ENCODE measurements around the gene NELL1. TPM values are rescaled to one million over a fixed set of nuclear protein-coding genes. Genes with fewer than 3 reads are reported as not detected.
A peak's percentile ranks its signal among the peaks of the same experiment; 100 is the strongest.

Gene NELL1
- total and polyA plus RNA-seq, 5 donors from 2014 or later = not detected

DNA sequence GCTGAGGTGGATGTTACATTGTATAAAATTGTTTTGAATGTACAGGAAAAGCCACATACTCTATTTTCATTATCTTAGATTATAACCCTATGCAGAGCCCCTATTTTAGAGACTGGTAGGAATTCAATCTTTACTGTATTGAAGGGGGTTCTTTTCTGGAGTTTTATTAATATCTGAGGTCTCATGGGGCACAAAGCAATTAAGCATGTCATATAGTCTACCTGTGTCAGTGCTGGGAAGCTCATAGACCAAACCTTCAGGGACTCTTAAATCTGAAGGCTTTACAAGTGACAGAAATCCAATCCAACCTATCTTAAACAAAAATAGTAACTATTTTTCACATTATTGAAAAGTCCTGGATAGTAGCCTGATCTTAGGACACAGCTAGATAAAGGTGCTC, 733.7 kb downstream of the NELL1 start:
- Mint-ChIP-seq H3K27me3 (no peaks in the 10 kb centered on the region), H3K4me1 (no peaks in the 10 kb centered on the region), H3K36me3 (no peaks in the 10 kb centered on the region), H3K9me3 (peaks cover 0 to 28% (median 6%) of the 10 kb centered on the region in 7 donors), H3K27ac (no peak overlapping the region), H3K4me3 (no peak overlapping the region)
- no peak for ATAC-seq (ENCODE audit: low read depth in 2 of 2)
- H3K27ac ChIP-seq (ENCODE audit: insufficient read depth, low read length, poor library complexity, severe bottlenecking) = no peak overlapping the region
- no peak overlapping the region for H3K4me3 ChIP-seq (ENCODE audit: low read depth, low read length)
- H3K27me3 ChIP-seq (ENCODE audit: control insufficient read depth, insufficient read depth, low read length) = no peaks in the 10 kb centered on the region
- H3K4me1 ChIP-seq (ENCODE audit: control insufficient read depth, insufficient read depth, low read length, poor library complexity, severe bottlenecking) = no peaks in the 10 kb centered on the region
- DNase-seq = no peak
- no peaks in the 10 kb centered on the region for H3K36me3 ChIP-seq (ENCODE audit: control insufficient read depth, insufficient read depth, low read length)
- peaks cover 0 to 5% of the 10 kb centered on the region in 2 experiments for H3K9me3 ChIP-seq (ENCODE audit: control insufficient read depth in 2 of 2, low read length in 2 of 2)

DNA sequence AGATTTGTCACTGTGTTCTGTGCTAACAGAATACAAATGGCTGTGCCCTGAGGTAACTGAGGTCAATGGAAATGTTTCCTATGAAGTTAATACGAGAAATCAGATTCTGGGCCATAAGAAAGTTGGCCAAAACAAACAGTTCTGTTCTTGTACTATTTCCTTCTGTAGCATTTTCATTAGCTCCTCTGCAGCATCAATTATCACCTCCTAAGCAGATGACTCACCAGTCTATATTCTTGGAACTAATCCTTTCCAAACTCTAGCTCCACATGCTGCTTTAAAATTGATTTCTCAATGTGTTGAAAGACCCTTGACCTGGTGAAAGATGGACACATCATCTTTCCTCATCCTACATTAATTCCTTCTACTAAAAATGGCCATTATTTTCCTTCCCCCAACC, 736.0 kb downstream of the NELL1 start:
- no peaks in the 10 kb centered on the region for H3K27me3 Mint-ChIP-seq
- ATAC-seq (ENCODE audit: low read depth in 2 of 2) (no peak), DNase-seq (no peak)
- Histone ChIP-seq H3K9me3 (ENCODE audit: control insufficient read depth in 2 of 2, low read length in 2 of 2) (peaks cover 0 to 5% of the 10 kb centered on the region in 2 experiments), H3K27me3 (ENCODE audit: control insufficient read depth, insufficient read depth, low read length) (no peaks in the 10 kb centered on the region), H3K4me3 (ENCODE audit: low read depth, low read length) (no peak overlapping the region), H3K4me1 (ENCODE audit: control insufficient read depth, insufficient read depth, low read length, poor library complexity, severe bottlenecking) (no peaks in the 10 kb centered on the region), H3K27ac (ENCODE audit: insufficient read depth, low read length, poor library complexity, severe bottlenecking) (no peak overlapping the region), H3K36me3 (ENCODE audit: control insufficient read depth, insufficient read depth, low read length) (no peaks in the 10 kb centered on the region)
- H3K27ac Mint-ChIP-seq = no peak overlapping the region
- H3K9me3 Mint-ChIP-seq = peaks cover 2 to 30% (median 6%) of the 10 kb centered on the region in 7 donors
- H3K36me3 Mint-ChIP-seq = no peaks in the 10 kb centered on the region
- H3K4me3 Mint-ChIP-seq = no peak overlapping the region
- no peaks in the 10 kb centered on the region for H3K4me1 Mint-ChIP-seq

GRCh38 chr11:21410513-21410912, 741.1 kb downstream of the NELL1 start:
- H3K4me1 ChIP-seq (ENCODE audit: control insufficient read depth, insufficient read depth, low read length, poor library complexity, severe bottlenecking) = no peaks in the 10 kb centered on the region
- peaks cover 2 to 37% (median 11%) of the 10 kb centered on the region in 7 donors for H3K9me3 Mint-ChIP-seq
- no peak for ATAC-seq (ENCODE audit: low read depth in 2 of 2)
- no peak for DNase-seq
- no peaks in the 10 kb centered on the region for H3K27me3 ChIP-seq (ENCODE audit: control insufficient read depth, insufficient read depth, low read length)
- H3K27ac Mint-ChIP-seq = no peak overlapping the region
- H3K4me1 Mint-ChIP-seq = no peaks in the 10 kb centered on the region
- no peak overlapping the region for H3K4me3 Mint-ChIP-seq
- H3K36me3 ChIP-seq (ENCODE audit: control insufficient read depth, insufficient read depth, low read length) = no peaks in the 10 kb centered on the region
- H3K27me3 Mint-ChIP-seq = no peaks in the 10 kb centered on the region
- no peaks in the 10 kb centered on the region for H3K36me3 Mint-ChIP-seq
- H3K9me3 ChIP-seq (ENCODE audit: control insufficient read depth in 2 of 2, low read length in 2 of 2) = no peaks in the 10 kb centered on the region
- H3K4me3 ChIP-seq (ENCODE audit: low read depth, low read length) = no peak overlapping the region
- H3K27ac ChIP-seq (ENCODE audit: insufficient read depth, low read length, poor library complexity, severe bottlenecking) = no peak overlapping the region

- no peak overlapping the region for H3K27ac ChIP-seq (ENCODE audit: insufficient read depth, low read length, poor library complexity, severe bottlenecking)
- H3K27ac Mint-ChIP-seq = no peak overlapping the region
- H3K9me3 ChIP-seq (ENCODE audit: control insufficient read depth in 2 of 2, low read length in 2 of 2) = no peaks in the 10 kb centered on the region
- no peaks in the 10 kb centered on the region for H3K4me1 Mint-ChIP-seq
- H3K27me3 ChIP-seq (ENCODE audit: control insufficient read depth, insufficient read depth, low read length) = no peaks in the 10 kb centered on the region
- no peak overlapping the region for H3K4me3 ChIP-seq (ENCODE audit: low read depth, low read length)
- DNase-seq (no peak), ATAC-seq (ENCODE audit: low read depth in 2 of 2) (no peak)
- no peaks in the 10 kb centered on the region for H3K27me3 Mint-ChIP-seq
- peaks cover 4 to 35% (median 11%) of the 10 kb centered on the region in 7 donors for H3K9me3 Mint-ChIP-seq
- H3K36me3 Mint-ChIP-seq = no peaks in the 10 kb centered on the region
- no peaks in the 10 kb centered on the region for H3K4me1 ChIP-seq (ENCODE audit: control insufficient read depth, insufficient read depth, low read length, poor library complexity, severe bottlenecking)
- no peaks in the 10 kb centered on the region for H3K36me3 ChIP-seq (ENCODE audit: control insufficient read depth, insufficient read depth, low read length)
- H3K4me3 Mint-ChIP-seq = no peak overlapping the region
Measured at GRCh38 chr11:21411104-21411503, 741.7 kb downstream of the NELL1 start.

GRCh38 chr11:21411597-21411996, 742.2 kb downstream of the NELL1 start:
- ATAC-seq (ENCODE audit: low read depth in 2 of 2) (no peak), DNase-seq (no peak)
- Histone ChIP-seq H3K27me3 (ENCODE audit: control insufficient read depth, insufficient read depth, low read length) (no peaks in the 10 kb centered on the region), H3K4me3 (ENCODE audit: low read depth, low read length) (no peak overlapping the region), H3K9me3 (ENCODE audit: control insufficient read depth in 2 of 2, low read length in 2 of 2) (no peaks in the 10 kb centered on the region), H3K27ac (ENCODE audit: insufficient read depth, low read length, poor library complexity, severe bottlenecking) (no peak overlapping the region), H3K4me1 (ENCODE audit: control insufficient read depth, insufficient read depth, low read length, poor library complexity, severe bottlenecking) (no peaks in the 10 kb centered on the region), H3K36me3 (ENCODE audit: control insufficient read depth, insufficient read depth, low read length) (no peaks in the 10 kb centered on the region)
- H3K36me3 Mint-ChIP-seq = no peaks in the 10 kb centered on the region
- H3K9me3 Mint-ChIP-seq = peaks cover 4 to 35% (median 11%) of the 10 kb centered on the region in 7 donors
- H3K4me1 Mint-ChIP-seq = no peaks in the 10 kb centered on the region
- no peak overlapping the region for H3K27ac Mint-ChIP-seq
- no peaks in the 10 kb centered on the region for H3K27me3 Mint-ChIP-seq
- H3K4me3 Mint-ChIP-seq = no peak overlapping the region

DNA sequence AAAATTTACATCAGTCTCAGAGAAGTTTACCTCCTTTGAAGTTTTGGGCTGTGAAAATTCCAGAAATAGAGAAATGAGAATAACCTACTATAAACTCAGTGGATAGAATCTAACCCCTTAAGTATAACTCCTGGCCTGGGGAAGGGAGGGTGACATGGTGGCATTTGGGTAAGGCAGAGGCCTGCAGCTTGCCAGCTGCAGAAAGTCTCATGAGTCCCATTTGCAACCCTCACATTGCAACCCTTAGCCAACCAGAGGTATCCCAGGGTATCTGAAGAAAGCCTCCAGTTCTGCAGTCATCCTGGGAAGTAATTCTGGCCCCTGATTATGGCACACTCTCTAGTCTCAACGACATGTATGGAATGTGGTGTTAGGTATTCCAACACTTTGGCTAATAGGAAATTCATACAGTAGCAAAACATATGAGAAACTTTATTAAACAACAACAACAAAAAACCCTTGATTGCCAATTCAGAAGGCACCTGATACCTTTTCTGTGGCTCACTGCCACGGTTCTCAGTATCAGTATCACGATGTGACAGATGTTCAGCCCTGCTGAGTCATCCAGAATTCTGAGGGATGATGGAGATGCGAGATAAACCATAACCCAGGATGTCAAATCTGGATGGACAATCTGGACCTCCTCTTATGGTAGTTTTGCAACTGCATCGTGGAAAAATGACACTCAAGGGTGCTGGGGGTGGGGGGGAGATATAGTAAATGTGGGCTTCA, 743.4 kb downstream of the NELL1 start:
- no peak overlapping the region for H3K27ac Mint-ChIP-seq
- no peak overlapping the region for H3K4me3 Mint-ChIP-seq
- no peaks in the 10 kb centered on the region for H3K4me1 ChIP-seq (ENCODE audit: control insufficient read depth, insufficient read depth, low read length, poor library complexity, severe bottlenecking)
- H3K36me3 Mint-ChIP-seq = no peaks in the 10 kb centered on the region
- H3K4me1 Mint-ChIP-seq = no peaks in the 10 kb centered on the region
- H3K27me3 Mint-ChIP-seq = no peaks in the 10 kb centered on the region
- H3K4me3 ChIP-seq (ENCODE audit: low read depth, low read length) = no peak overlapping the region
- H3K9me3 Mint-ChIP-seq = peaks cover 1 to 30% (median 8%) of the 10 kb centered on the region in 7 donors
- no peaks in the 10 kb centered on the region for H3K9me3 ChIP-seq (ENCODE audit: control insufficient read depth in 2 of 2, low read length in 2 of 2)
- no peaks in the 10 kb centered on the region for H3K27me3 ChIP-seq (ENCODE audit: control insufficient read depth, insufficient read depth, low read length)
- H3K27ac ChIP-seq (ENCODE audit: insufficient read depth, low read length, poor library complexity, severe bottlenecking) = no peak overlapping the region
- ATAC-seq (ENCODE audit: low read depth in 2 of 2) = no peak
- no peaks in the 10 kb centered on the region for H3K36me3 ChIP-seq (ENCODE audit: control insufficient read depth, insufficient read depth, low read length)
- DNase-seq = no peak

DNA sequence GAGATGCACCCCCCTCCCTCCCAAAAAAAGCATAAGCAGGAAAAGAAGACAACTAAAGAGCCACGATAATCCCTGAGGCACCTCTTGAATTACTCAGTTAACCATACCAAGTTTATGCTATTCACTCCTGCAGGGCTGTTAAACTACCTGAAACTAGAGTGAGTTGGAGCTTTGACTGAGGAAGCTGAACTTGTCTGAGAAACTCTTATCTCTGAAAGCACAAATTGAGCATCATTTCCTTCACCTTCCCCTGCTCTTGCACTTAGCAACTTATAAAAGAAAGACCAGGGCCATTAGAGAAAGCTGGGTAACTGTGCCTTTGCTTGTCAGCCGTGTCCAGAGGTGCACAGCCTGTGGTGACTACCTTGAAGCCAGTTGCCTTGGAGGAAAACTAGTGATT, 745.6 kb downstream of the NELL1 start:
- Mint-ChIP-seq H3K9me3 (peaks cover 3 to 41% (median 12%) of the 10 kb centered on the region in 7 donors), H3K27ac (no peak overlapping the region), H3K4me3 (no peak overlapping the region), H3K4me1 (no peaks in the 10 kb centered on the region), H3K27me3 (no peaks in the 10 kb centered on the region), H3K36me3 (no peaks in the 10 kb centered on the region)
- DNase-seq (no peak), ATAC-seq (ENCODE audit: low read depth in 2 of 2) (no peak)
- no peaks in the 10 kb centered on the region for H3K27me3 ChIP-seq (ENCODE audit: control insufficient read depth, insufficient read depth, low read length)
- H3K9me3 ChIP-seq (ENCODE audit: control insufficient read depth in 2 of 2, low read length in 2 of 2) = no peaks in the 10 kb centered on the region
- H3K36me3 ChIP-seq (ENCODE audit: control insufficient read depth, insufficient read depth, low read length) = no peaks in the 10 kb centered on the region
- H3K4me1 ChIP-seq (ENCODE audit: control insufficient read depth, insufficient read depth, low read length, poor library complexity, severe bottlenecking) = no peaks in the 10 kb centered on the region
- no peak overlapping the region for H3K27ac ChIP-seq (ENCODE audit: insufficient read depth, low read length, poor library complexity, severe bottlenecking)
- no peak overlapping the region for H3K4me3 ChIP-seq (ENCODE audit: low read depth, low read length)

DNA sequence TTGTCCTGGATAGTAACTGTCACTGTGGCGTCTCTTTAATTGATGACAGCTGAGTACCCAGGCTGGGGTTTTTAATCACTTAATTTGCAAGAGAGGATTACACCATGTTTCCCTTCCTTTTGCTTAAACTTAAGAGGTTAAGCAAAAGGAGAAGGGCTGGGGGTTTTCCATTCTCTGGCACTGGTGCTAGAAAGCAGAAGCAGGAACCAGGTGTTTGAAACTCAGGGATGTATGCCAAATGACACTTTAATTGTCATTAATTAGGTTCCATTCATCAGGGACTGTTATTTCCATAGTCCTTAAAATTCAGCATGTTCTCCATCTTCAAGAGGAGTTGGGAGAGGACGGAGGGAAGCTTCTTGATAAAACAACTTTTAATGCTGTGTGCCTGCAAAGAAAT, 746.2 kb downstream of the NELL1 start:
- Mint-ChIP-seq H3K27me3 (no peaks in the 10 kb centered on the region), H3K4me1 (no peaks in the 10 kb centered on the region), H3K36me3 (no peaks in the 10 kb centered on the region), H3K9me3 (peaks cover 4 to 41% (median 10%) of the 10 kb centered on the region in 7 donors), H3K4me3 (no peak overlapping the region), H3K27ac (peak overlapping the region in 1 of 3 donors; percentile 33)
- DNase-seq = no peak
- Histone ChIP-seq H3K4me1 (ENCODE audit: control insufficient read depth, insufficient read depth, low read length, poor library complexity, severe bottlenecking) (no peaks in the 10 kb centered on the region), H3K27ac (ENCODE audit: insufficient read depth, low read length, poor library complexity, severe bottlenecking) (no peak overlapping the region), H3K4me3 (ENCODE audit: low read depth, low read length) (no peak overlapping the region), H3K36me3 (ENCODE audit: control insufficient read depth, insufficient read depth, low read length) (no peaks in the 10 kb centered on the region), H3K9me3 (ENCODE audit: control insufficient read depth in 2 of 2, low read length in 2 of 2) (no peaks in the 10 kb centered on the region), H3K27me3 (ENCODE audit: control insufficient read depth, insufficient read depth, low read length) (no peaks in the 10 kb centered on the region)
- ATAC-seq (ENCODE audit: low read depth in 2 of 2) = no peak
